Measurements from ENCODE around the gene SLC6A3.

SLC6A3 gene

DNA sequence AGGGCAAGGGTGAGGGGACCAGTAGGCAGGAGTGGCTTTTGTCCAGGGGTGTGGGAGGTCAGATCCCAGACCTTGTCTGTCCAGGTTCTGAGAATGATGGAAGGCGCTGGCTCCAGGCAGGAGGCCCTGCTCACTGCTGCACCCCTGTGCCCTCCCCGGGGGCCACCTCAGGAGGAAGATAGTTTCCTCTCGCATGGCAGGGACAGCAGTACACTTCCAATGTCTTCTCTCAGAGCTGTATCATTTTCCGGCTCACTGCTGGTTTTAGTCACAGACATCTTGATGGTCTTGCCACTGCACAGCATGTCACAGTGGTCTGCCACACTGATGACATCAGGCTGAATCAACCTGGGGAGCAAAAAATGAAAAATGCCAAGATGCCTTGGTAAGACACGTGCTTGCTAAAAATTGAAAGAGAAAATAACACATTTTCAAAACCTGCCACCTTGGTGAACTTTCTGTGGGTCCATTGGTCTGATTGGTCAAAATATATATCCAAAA is 3.3 kb upstream of the SLC6A3 start:
- H3K79me2 ChIP-seq (ENCODE audit: low read length): no peaks in the 10 kb centered on the region
- H2AFZ ChIP-seq (ENCODE audit: low read depth, low read length): no peak overlapping the region
- no peak overlapping the region for H3K27ac ChIP-seq (ENCODE audit: low read length)
- TF ChIP-seq CTCF (IDR thresholded peaks at IDR 0.05; ENCODE audit: low read depth, low read length) (no peak), EZH2phosphoT487 (IDR thresholded peaks at IDR 0.05; ENCODE audit: low read depth) (no peak)
- no peaks in the 10 kb centered on the region for H4K20me1 ChIP-seq (ENCODE audit: insufficient read depth, low read length)
- H3K4me2 ChIP-seq (ENCODE audit: low read length): no peak overlapping the region
- H3K9ac ChIP-seq (ENCODE audit: low read length): no peak overlapping the region
- peaks cover 9% of the 10 kb centered on the region; the same call in 1 of the 2 replicates for H3K9me3 ChIP-seq (ENCODE audit: insufficient read depth, low read length)
- no peaks in the 10 kb centered on the region for H3K4me1 ChIP-seq (ENCODE audit: low read length)
- no peaks in the 10 kb centered on the region for H3K36me3 ChIP-seq (replicated peaks; ENCODE audit: low read depth, low read length)
- no peaks in the 10 kb centered on the region for H3K27me3 ChIP-seq (ENCODE audit: low read depth, low read length)
- no peak overlapping the region for H3K4me3 ChIP-seq (ENCODE audit: low read length)

GRCh38 chr5:1447671-1448361 is 2.6 kb upstream of the SLC6A3 start:
- no peak overlapping the region for H3K27ac ChIP-seq (ENCODE audit: low read length)
- H3K27me3 ChIP-seq (ENCODE audit: low read depth, low read length): no peaks in the 10 kb centered on the region
- no peaks in the 10 kb centered on the region for H3K4me1 ChIP-seq (ENCODE audit: low read length)
- no peak overlapping the region for H2AFZ ChIP-seq (ENCODE audit: low read depth, low read length)
- no peak overlapping the region for H3K4me3 ChIP-seq (ENCODE audit: low read length)
- H3K9ac ChIP-seq (ENCODE audit: low read length): no peak overlapping the region
- H4K20me1 ChIP-seq (ENCODE audit: insufficient read depth, low read length): no peaks in the 10 kb centered on the region
- no peak overlapping the region for H3K4me2 ChIP-seq (ENCODE audit: low read length)
- H3K36me3 ChIP-seq (replicated peaks; ENCODE audit: low read depth, low read length): no peaks in the 10 kb centered on the region
- peaks cover 2% of the 10 kb centered on the region; the same call in 1 of the 2 replicates for H3K9me3 ChIP-seq (ENCODE audit: insufficient read depth, low read length)
- H3K79me2 ChIP-seq (ENCODE audit: low read length): no peaks in the 10 kb centered on the region
- TF ChIP-seq CTCF (IDR thresholded peaks at IDR 0.05; ENCODE audit: low read depth, low read length): no peak
- TF ChIP-seq EZH2phosphoT487 (IDR thresholded peaks at IDR 0.05; ENCODE audit: low read depth): no peak

DNA sequence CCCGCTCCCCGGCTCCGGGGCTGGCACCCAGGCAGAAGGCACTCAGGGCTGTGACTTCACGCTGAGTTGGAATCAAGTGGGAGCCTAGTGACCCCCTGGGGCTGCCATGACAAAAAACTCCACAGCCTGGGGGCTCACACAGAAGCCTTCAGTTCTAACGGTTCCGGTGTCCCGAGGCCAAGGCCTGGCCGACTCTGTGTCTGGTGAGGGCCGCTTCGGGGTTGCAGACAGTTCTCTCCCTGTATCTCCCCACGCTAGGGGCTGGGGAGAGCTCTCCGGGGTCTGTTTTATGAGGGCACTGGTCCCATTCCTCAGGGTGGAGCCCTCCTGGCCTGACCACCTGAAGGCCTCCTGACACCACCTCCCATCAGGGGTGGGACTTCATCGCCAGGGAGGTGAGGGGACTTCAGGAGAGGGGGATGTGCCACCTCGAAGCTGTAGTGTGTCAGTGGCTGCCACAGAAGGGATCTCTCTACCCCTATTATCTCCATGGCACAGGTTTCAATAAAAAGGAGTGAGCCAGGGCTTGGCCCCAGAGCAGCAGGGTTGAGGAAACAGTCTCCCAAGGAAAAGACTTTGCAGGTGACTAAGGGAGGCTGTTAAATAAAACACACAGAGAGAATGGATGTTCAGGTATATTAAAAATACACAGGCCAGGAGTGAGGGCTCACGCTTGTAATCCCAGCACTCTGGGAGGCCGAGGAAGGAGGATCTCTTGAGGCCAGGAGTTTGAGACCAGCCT is 1.5 kb upstream of the SLC6A3 start:
- Histone ChIP-seq H3K36me3 (replicated peaks; ENCODE audit: low read depth, low read length) (no peaks in the 10 kb centered on the region), H3K9me3 (ENCODE audit: insufficient read depth, low read length) (no peaks in the 10 kb centered on the region), H3K4me1 (ENCODE audit: low read length) (no peaks in the 10 kb centered on the region), H3K9ac (ENCODE audit: low read length) (no peak overlapping the region), H3K4me3 (ENCODE audit: low read length) (no peak overlapping the region), H3K4me2 (ENCODE audit: low read length) (no peak overlapping the region), H3K27ac (ENCODE audit: low read length) (no peak overlapping the region), H3K79me2 (ENCODE audit: low read length) (no peaks in the 10 kb centered on the region), H2AFZ (ENCODE audit: low read depth, low read length) (no peak overlapping the region), H3K27me3 (ENCODE audit: low read depth, low read length) (no peaks in the 10 kb centered on the region), H4K20me1 (ENCODE audit: insufficient read depth, low read length) (no peaks in the 10 kb centered on the region)
- TF ChIP-seq CTCF (IDR thresholded peaks at IDR 0.05; ENCODE audit: low read depth, low read length): no peak
- no peak for TF ChIP-seq EZH2phosphoT487 (IDR thresholded peaks at IDR 0.05; ENCODE audit: low read depth)

All from OCI-LY3 (cell line).